Measurements from ENCODE around the gene JPH4.
"Not testable (repeated sequence)": the region's sequence is repeated elsewhere in the genome, so short reads cannot be mapped to it uniquely, and the experiment has no call there.

Gene JPH4

GRCh38 chr14:23601845-23602180, 23.2 kb upstream of the JPH4 start:
- no peaks in the 10 kb centered on the region for H3K9me3 ChIP-seq
- no peak overlapping the region for H3K4me3 ChIP-seq (ENCODE audit: low read depth in 1 of 2, low read length in 1 of 2)
- no peaks in the 10 kb centered on the region for H3K36me3 ChIP-seq
- TF ChIP-seq CTCF (IDR thresholded peaks at IDR 0.05), result no peak
- H3K4me1 ChIP-seq (ENCODE audit: control insufficient read depth in 1 of 2, insufficient read depth in 1 of 2, low read depth in 1 of 2, low read length in 1 of 2), result no peaks in the 10 kb centered on the region
- no peak overlapping the region for H3K27ac ChIP-seq
- no peaks in the 10 kb centered on the region for H3K27me3 ChIP-seq

GRCh38 chr14:23601424-23601823, 22.8 kb upstream of the JPH4 start:
- Histone ChIP-seq H3K27ac (no peak overlapping the region), H3K4me1 (ENCODE audit: control insufficient read depth in 1 of 2, insufficient read depth in 1 of 2, low read depth in 1 of 2, low read length in 1 of 2) (no peaks in the 10 kb centered on the region), H3K4me3 (ENCODE audit: low read depth in 1 of 2, low read length in 1 of 2) (no peak overlapping the region), H3K9me3 (no peaks in the 10 kb centered on the region), H3K27me3 (no peaks in the 10 kb centered on the region), H3K36me3 (no peaks in the 10 kb centered on the region)
- TF ChIP-seq CTCF (IDR thresholded peaks at IDR 0.05), result no peak

- no peaks in the 10 kb centered on the region for H3K4me1 ChIP-seq (ENCODE audit: control insufficient read depth in 1 of 2, insufficient read depth in 1 of 2, low read depth in 1 of 2, low read length in 1 of 2)
- no peak for TF ChIP-seq CTCF (IDR thresholded peaks at IDR 0.05)
- H3K36me3 ChIP-seq, result no peaks in the 10 kb centered on the region
- H3K9me3 ChIP-seq, result no peaks in the 10 kb centered on the region
- H3K27me3 ChIP-seq, result no peaks in the 10 kb centered on the region
- H3K27ac ChIP-seq, result no peak overlapping the region
- no peak overlapping the region for H3K4me3 ChIP-seq (ENCODE audit: low read depth in 1 of 2, low read length in 1 of 2)
Observed at GRCh38 chr14:23600806-23601205, 22.2 kb upstream of the JPH4 start.

- Histone ChIP-seq H3K36me3 (no peaks in the 10 kb centered on the region), H3K27me3 (no peaks in the 10 kb centered on the region), H3K9me3 (no peaks in the 10 kb centered on the region), H3K27ac (no peak overlapping the region), H3K4me3 (ENCODE audit: low read depth in 1 of 2, low read length in 1 of 2) (no peak overlapping the region), H3K4me1 (ENCODE audit: control insufficient read depth in 1 of 2, insufficient read depth in 1 of 2, low read depth in 1 of 2, low read length in 1 of 2) (no peaks in the 10 kb centered on the region)
- TF ChIP-seq CTCF (IDR thresholded peaks at IDR 0.05), result no peak
Observed at GRCh38 chr14:23600322-23600707, 21.7 kb upstream of the JPH4 start.

GRCh38 chr14:23594191-23594590, 15.6 kb upstream of the JPH4 start:
- not testable (repeated sequence) for H3K4me3 ChIP-seq (ENCODE audit: low read depth in 1 of 2, low read length in 1 of 2); H3K36me3 ChIP-seq

GRCh38 chr14:23590198-23590597, 11.6 kb upstream of the JPH4 start:
- H3K27ac ChIP-seq, result no peak overlapping the region
- no peaks in the 10 kb centered on the region for H3K4me1 ChIP-seq (ENCODE audit: control insufficient read depth in 1 of 2, insufficient read depth in 1 of 2, low read depth in 1 of 2, low read length in 1 of 2)
- no peak overlapping the region for H3K4me3 ChIP-seq (ENCODE audit: low read depth in 1 of 2, low read length in 1 of 2)
- no peaks in the 10 kb centered on the region for H3K9me3 ChIP-seq
- TF ChIP-seq CTCF (IDR thresholded peaks at IDR 0.05), result no peak
- H3K27me3 ChIP-seq, result peaks cover 21% of the 10 kb centered on the region
- no peaks in the 10 kb centered on the region for H3K36me3 ChIP-seq

More at GRCh38 chr14:23594191-23594590, 15.6 kb upstream of the JPH4 start:
- not testable (repeated sequence) for H3K27ac ChIP-seq; H3K9me3 ChIP-seq; H3K27me3 ChIP-seq; H3K4me1 ChIP-seq (ENCODE audit: control insufficient read depth in 1 of 2, insufficient read depth in 1 of 2, low read depth in 1 of 2, low read length in 1 of 2)

Measured in neutrophil (primary cell).